Measurements from ENCODE around the gene TEKT5.

TEKT5 gene

DNA sequence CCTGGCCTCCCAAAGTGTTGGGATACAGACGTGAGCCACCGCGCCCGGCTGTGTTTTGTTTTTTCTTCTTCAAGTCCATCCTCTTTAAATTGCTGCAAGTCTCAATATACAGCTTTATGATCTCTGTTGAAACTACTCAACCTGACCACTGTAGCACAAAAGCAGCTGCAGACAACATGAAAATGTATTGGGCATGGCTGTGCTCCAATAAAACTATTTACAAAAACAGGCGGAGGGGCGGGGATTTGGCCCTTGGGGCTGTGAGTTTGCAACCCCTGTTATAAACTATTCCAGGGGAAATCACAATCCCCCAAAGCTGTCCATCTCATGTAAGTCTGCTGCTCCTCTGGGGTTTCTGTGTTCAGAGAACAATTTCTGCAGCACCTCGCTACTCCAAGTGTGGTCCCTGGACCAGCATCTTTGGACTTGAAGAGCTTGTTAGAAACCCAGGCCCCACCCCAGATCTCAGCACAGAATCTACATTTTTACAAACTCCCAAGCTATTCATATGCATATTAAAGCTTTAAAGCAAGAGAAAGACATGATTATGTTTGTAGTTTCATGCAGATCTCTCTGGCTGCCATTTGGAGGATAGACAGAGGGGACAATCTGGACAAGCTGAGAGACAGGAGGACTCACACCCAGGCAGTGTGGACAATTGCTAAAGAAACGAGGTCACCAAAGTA, 33.6 kb downstream of the TEKT5 start:
- FAIRE-seq (no peak), DNase-seq (ENCODE audit: insufficient read length, low spot score) (no peak)
- TF ChIP-seq, protein P1, sequence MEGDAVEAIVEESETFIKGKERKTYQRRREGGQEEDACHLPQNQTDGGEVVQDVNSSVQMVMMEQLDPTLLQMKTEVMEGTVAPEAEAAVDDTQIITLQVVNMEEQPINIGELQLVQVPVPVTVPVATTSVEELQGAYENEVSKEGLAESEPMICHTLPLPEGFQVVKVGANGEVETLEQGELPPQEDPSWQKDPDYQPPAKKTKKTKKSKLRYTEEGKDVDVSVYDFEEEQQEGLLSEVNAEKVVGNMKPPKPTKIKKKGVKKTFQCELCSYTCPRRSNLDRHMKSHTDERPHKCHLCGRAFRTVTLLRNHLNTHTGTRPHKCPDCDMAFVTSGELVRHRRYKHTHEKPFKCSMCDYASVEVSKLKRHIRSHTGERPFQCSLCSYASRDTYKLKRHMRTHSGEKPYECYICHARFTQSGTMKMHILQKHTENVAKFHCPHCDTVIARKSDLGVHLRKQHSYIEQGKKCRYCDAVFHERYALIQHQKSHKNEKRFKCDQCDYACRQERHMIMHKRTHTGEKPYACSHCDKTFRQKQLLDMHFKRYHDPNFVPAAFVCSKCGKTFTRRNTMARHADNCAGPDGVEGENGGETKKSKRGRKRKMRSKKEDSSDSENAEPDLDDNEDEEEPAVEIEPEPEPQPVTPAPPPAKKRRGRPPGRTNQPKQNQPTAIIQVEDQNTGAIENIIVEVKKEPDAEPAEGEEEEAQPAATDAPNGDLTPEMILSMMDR (IDR thresholded peaks at IDR 0.05; ENCODE audit: insufficient read depth, missing control alignments), result no peak

DNA sequence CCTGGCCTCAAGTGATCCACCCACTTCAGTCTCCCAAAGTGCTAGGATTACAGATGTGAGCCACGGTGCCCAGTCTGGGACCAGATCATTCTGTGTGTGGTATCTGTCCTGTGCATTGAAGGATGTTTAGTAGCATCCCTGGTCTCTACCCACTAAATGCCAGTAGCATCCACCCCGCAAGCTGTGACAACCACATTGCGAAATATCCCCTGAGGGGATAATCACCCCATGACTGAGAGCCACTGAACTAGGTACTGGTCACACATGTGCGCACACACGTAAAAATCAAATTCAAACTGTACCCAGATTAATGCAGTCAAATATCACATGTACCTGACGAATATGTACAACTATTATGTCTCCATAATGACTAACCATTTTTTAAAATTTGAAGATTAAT, 35.8 kb downstream of the TEKT5 start:
- no peak for DNase-seq (ENCODE audit: insufficient read length, low spot score)
- TF ChIP-seq, protein P1 (IDR thresholded peaks at IDR 0.05; ENCODE audit: insufficient read depth, missing control alignments), result no peak
- no peak for FAIRE-seq

DNA sequence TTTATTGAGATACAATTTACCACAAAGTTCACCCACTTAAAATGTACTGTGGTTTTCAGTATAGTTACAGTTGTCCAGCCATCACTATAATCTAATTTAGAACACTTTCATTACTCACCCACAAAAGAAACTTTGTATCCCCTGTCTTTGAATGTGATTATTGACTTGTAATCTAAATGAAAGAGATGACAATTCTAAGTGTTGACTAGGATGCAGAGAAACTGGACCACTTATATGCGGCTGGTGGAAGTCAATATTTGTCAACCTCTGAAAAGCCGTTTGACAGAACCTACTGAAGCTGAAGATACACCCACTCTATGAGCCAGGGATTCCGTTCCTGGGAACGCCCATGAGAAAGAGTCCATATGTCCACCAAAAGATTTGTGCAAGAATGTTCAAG, 36.8 kb downstream of the TEKT5 start:
- TF ChIP-seq, protein P1 (IDR thresholded peaks at IDR 0.05; ENCODE audit: insufficient read depth, missing control alignments), result no peak
- no peak for FAIRE-seq

DNA sequence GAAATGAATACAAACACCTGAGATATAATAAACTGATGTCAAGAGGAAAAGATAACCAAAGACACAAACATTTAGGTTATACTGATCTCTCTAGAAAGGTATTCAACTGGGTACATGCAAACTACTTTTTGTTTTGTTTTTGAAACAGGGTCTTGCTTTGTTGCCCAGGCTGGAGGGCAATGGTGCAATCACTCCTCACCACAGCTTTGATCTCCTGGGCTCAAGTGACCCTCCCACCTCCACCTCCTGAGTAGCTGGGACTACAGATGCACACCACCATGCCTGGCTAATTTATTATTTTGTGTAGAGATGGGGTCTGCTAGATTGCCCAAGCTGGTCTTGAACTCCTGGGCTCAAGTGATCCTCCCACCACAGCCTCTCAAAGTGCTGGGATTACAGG, 38.1 kb downstream of the TEKT5 start:
- FAIRE-seq, result no peak
- TF ChIP-seq, protein P1 (IDR thresholded peaks at IDR 0.05; ENCODE audit: insufficient read depth, missing control alignments), result no peak
- no peak for DNase-seq (ENCODE audit: insufficient read length, low spot score)

More for the DNA sequence above, 36.8 kb downstream of the TEKT5 start:
- no peak for DNase-seq (ENCODE audit: insufficient read length, low spot score)

DNA sequence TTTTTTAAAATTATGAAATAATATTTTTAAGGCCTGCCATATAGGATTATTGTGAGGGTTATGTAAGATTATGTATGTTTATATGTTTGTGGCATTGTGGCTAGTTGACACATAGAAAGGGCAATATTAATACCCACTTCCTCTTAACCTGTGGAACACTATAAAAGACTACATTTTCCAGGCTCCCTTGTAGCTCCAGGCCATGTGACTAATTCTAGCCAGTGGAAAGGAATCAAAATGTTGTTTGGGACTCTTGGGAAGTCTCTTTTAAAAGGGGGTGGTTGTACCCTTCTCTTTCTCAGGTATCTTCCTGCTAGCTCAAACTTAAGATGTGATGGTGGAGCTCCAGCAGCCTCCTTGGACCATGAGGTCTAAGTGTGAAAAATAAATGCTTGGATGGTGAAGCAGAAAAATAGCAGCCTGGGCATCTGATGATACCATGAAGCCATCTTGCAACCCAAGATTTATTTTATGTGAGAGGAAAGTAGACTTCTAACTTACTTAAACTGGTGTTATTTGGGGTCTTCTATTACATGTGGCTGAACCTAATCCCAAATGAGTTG, 39.2 kb downstream of the TEKT5 start:
- DNase-seq (ENCODE audit: insufficient read length, low spot score) (no peak), FAIRE-seq (no peak)
- TF ChIP-seq, protein P1 (IDR thresholded peaks at IDR 0.05; ENCODE audit: insufficient read depth, missing control alignments), result no peak

DNA sequence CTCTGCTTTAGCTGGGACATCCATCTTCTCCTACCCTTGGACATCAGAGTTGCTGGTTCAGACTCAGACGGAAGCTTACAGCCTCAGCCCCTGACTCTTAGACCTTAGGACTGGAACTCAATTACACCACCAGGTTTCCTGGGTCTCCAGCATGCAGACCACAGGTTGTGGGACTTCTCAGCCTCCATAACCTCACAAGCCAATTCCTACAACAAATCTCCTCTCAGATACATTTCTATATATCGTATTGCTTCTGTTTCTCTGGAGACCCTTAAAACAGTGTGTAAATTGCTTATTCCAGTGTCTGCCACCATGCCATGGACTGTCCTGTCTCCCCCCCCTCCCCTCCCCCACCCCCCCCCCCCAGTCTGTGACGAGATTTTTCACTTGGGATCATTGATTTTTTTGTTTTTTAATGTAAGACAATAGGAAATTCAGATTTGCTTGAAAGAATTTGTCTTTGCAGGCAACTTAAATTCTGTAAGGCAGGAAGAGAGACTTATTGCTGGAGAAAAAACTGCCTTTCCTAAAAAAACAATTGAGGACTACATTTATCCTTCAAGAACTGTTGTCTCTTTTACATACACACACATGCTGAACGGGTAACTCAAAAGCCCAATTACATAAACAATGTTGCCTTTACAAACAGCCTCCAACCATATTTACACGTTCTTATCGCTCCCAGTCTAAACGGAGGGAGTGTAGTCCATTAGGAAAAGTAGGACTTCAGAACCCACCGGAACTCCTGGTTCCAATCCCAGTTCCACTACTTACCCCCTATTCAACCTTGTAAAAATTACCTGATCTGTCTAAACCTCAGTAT, 39.9 kb downstream of the TEKT5 start:
- no peak for DNase-seq (ENCODE audit: insufficient read length, low spot score)
- FAIRE-seq, result no peak
- TF ChIP-seq, protein P1 (IDR thresholded peaks at IDR 0.05; ENCODE audit: insufficient read depth, missing control alignments), result no peak

All from D721Med (cell line).